Measurements from ENCODE around the gene CARF.

Gene CARF

GRCh38 chr2:203030545-203030944 lies 118.5 kb downstream of the CARF start:
- no peaks in the 10 kb centered on the region for H3K4me1 ChIP-seq (ENCODE audit: insufficient read depth, low read length)
- H3K9me3 ChIP-seq (ENCODE audit: low read length): no peaks in the 10 kb centered on the region
- H3K36me3 ChIP-seq (ENCODE audit: insufficient read depth, low read length): no peaks in the 10 kb centered on the region
- no peak overlapping the region for H3K27ac ChIP-seq (ENCODE audit: low read depth, low read length)
- H3K4me3 ChIP-seq (ENCODE audit: low read depth in 1 of 2, low read length in 2 of 2): no peak overlapping the region
- H3K9ac ChIP-seq (ENCODE audit: low read length): no peak overlapping the region
- no peaks in the 10 kb centered on the region for H3K27me3 ChIP-seq (ENCODE audit: control insufficient read depth in 1 of 2, insufficient read depth in 2 of 2, low read length in 2 of 2)

GRCh38 chr2:203030991-203031390 lies 118.9 kb downstream of the CARF start:
- H3K4me3 ChIP-seq (ENCODE audit: low read depth in 1 of 2, low read length in 2 of 2): no peak overlapping the region
- H3K27me3 ChIP-seq (ENCODE audit: control insufficient read depth in 1 of 2, insufficient read depth in 2 of 2, low read length in 2 of 2): no peaks in the 10 kb centered on the region
- peaks cover 3% of the 10 kb centered on the region for H3K4me1 ChIP-seq (ENCODE audit: insufficient read depth, low read length)
- no peak overlapping the region for H3K27ac ChIP-seq (ENCODE audit: low read depth, low read length)
- no peak overlapping the region for H3K9ac ChIP-seq (ENCODE audit: low read length)
- no peaks in the 10 kb centered on the region for H3K9me3 ChIP-seq (ENCODE audit: low read length)
- no peaks in the 10 kb centered on the region for H3K36me3 ChIP-seq (ENCODE audit: insufficient read depth, low read length)

GRCh38 chr2:203033395-203033794 lies 121.3 kb downstream of the CARF start:
- H3K4me1 ChIP-seq (ENCODE audit: insufficient read depth, low read length): peaks cover 4% of the 10 kb centered on the region

GRCh38 chr2:203035879-203036470 lies 123.9 kb downstream of the CARF start:
- no peaks in the 10 kb centered on the region for H3K36me3 ChIP-seq (ENCODE audit: insufficient read depth, low read length)

More at GRCh38 chr2:203033395-203033794, 121.3 kb downstream of the CARF start:
- H3K9ac ChIP-seq (ENCODE audit: low read length): no peak overlapping the region
- H3K36me3 ChIP-seq (ENCODE audit: insufficient read depth, low read length): no peaks in the 10 kb centered on the region
- H3K9me3 ChIP-seq (ENCODE audit: low read length): no peaks in the 10 kb centered on the region
- H3K4me3 ChIP-seq (ENCODE audit: low read depth in 1 of 2, low read length in 2 of 2): no peak overlapping the region
- H3K27ac ChIP-seq (ENCODE audit: low read depth, low read length): no peak overlapping the region
- H3K27me3 ChIP-seq (ENCODE audit: control insufficient read depth in 1 of 2, insufficient read depth in 2 of 2, low read length in 2 of 2): no peaks in the 10 kb centered on the region

More at GRCh38 chr2:203035879-203036470, 123.9 kb downstream of the CARF start:
- Histone ChIP-seq H3K9me3 (ENCODE audit: low read length) (no peaks in the 10 kb centered on the region), H3K4me3 (ENCODE audit: low read depth in 1 of 2, low read length in 2 of 2) (no peak overlapping the region), H3K27me3 (ENCODE audit: control insufficient read depth in 1 of 2, insufficient read depth in 2 of 2, low read length in 2 of 2) (no peaks in the 10 kb centered on the region), H3K9ac (ENCODE audit: low read length) (no peak overlapping the region), H3K4me1 (ENCODE audit: insufficient read depth, low read length) (peaks cover 4% of the 10 kb centered on the region), H3K27ac (ENCODE audit: low read depth, low read length) (no peak overlapping the region)

Measured in muscle layer of colon (tissue), 2 donors.